K562 (cell line): Measurements from ENCODE around the gene DAB1.

Experiments
- NONO ChIP-seq, 2 experiments: fragments of 200-400 bp in 1 of 2; fragments of 450-650 bp in 1 of 2; formaldehyde crosslinking in 1 of 2; IDR thresholded peaks; 2 replicates each; pipeline ENCODE4 v1.6.1; 2017; ENCODE audit warnings: low read depth in 2 of 2, mild to moderate bottlenecking in 2 of 2, moderate library complexity in 2 of 2, low read length in 1 of 2
- NR4A1 ChIP-seq, 2 experiments: fragments of 250-450 bp in 1 of 2; fragments of 450-650 bp in 1 of 2; sonication (Bioruptor Pico) in 1 of 2; IDR thresholded peaks; 2 replicates each; pipeline versions ENCODE4 v1.4.0 to v1.6.1; 2016 to 2020; ENCODE audit warnings: mild to moderate bottlenecking in 2 of 2, missing compliant biosample characterization in 1 of 2, missing genetic modification characterization in 1 of 2, moderate library complexity in 1 of 2
- TRIM24 ChIP-seq, 2 experiments: fragments of 450-650 bp; IDR thresholded peaks; 2 replicates each; pipeline ENCODE4 v1.6.1; 2016
- ZNF274 ChIP-seq: IDR thresholded peaks from 2 replicates; pipeline ENCODE4 v1.6.1; 2011; ENCODE audit warnings: low read depth, mild to moderate bottlenecking, low read length, moderate library complexity, borderline replicate concordance

DNA sequence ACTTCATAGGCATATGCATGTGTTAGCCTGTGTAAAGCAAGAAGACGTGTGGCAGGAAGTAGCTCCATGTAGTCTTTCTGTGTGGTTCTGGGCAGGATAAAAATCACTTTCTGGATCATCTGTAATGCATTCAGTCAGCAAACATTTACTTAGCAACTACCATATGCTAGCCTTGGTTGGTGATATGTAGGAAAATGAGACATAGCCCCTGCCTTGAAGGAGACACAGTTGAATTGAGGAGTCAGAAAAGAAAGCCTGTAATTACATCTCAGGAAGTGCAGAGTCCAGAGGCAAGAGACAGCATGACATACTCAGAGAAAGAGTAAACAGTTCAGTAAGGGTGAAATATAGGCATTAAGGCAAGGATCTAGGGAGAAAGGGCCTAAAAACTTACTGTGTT is 38.5 kb downstream of the DAB1 start:
- TF ChIP-seq NR4A1 (CRISPR knock-in tag; IDR thresholded peaks at IDR 0.05) (no peak), NR4A1 (tag; IDR thresholded peaks at IDR 0.05) (no peak), NONO (IDR thresholded peaks at IDR 0.05; ENCODE audit: low read depth in 2 of 2, low read length in 1 of 2) (no peak), TRIM24 (IDR thresholded peaks at IDR 0.05) (no peak), ZNF274 (no peak)
